ENCODE results near the gene AUTS2. TPM values are rescaled to one million over a fixed set of nuclear protein-coding genes. Genes with fewer than 3 reads are reported as not detected.

AUTS2 gene
- total RNA-seq, 1 experiment from 2014 or later = 256 TPM

DNA sequence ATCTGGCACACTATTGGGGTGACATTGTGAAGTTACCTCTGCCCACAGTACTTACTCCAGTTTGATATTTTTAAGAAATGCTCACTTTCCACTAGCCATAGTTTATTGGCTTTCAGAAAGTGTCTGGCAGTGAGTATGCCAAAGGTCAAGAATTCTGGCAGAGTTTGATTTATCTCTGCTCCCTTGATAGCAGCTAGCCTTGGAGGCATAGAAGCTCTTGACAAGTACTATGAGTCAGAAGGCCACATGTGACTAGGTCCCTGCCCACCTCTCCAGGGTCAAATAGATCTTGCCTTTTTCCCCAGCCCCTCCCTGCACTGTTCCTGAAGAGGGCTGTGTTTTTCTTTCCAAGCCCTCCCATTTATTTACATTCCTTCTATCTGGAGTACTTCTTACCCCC, 202.2 kb downstream of the AUTS2 start:
- H3K27me3 ChIP-seq (ENCODE audit: insufficient read depth, low read length) = no peaks in the 10 kb centered on the region
- peaks cover 15 to 24% of the 10 kb centered on the region in 2 experiments for H3K4me1 Mint-ChIP-seq
- H2BK15ac ChIP-seq (ENCODE audit: low read depth, low read length) = no peak overlapping the region
- no peak overlapping the region for H2BK12ac ChIP-seq (ENCODE audit: insufficient read length, low read depth, low read length)
- H2AK5ac ChIP-seq (ENCODE audit: insufficient read length, low read length) = no peak overlapping the region
- no peaks in the 10 kb centered on the region for H3K4me1 ChIP-seq (ENCODE audit: insufficient read depth, low read length)
- no peak overlapping the region for H3K9ac ChIP-seq (ENCODE audit: extremely low read depth, insufficient read length, low read length)
- H3K36me3 Mint-ChIP-seq (ENCODE audit: insufficient read depth in 1 of 3, low read depth in 3 of 3) = no peaks in the 10 kb centered on the region
- no peaks in the 10 kb centered on the region for H3K79me1 ChIP-seq (ENCODE audit: insufficient read depth, low read depth, low read length, poor library complexity, severe bottlenecking)
- H3K9me3 ChIP-seq (ENCODE audit: control insufficient read depth, low read depth, low read length) = no peaks in the 10 kb centered on the region
- no peak overlapping the region for H2BK120ac ChIP-seq (ENCODE audit: low read depth, low read length, poor library complexity, severe bottlenecking)
- no peak overlapping the region for H2BK5ac ChIP-seq (ENCODE audit: insufficient read length, low read length)
- no peak overlapping the region for H4K8ac ChIP-seq (replicated peaks; ENCODE audit: insufficient read length, low read depth, low read length)
- peak; percentile 43 for DNase-seq
- H3K79me2 ChIP-seq (ENCODE audit: insufficient read depth, low read length) = no peaks in the 10 kb centered on the region
- no peak overlapping the region for H4K5ac ChIP-seq (ENCODE audit: insufficient read length, low read depth, low read length)
- no peak overlapping the region for H2BK20ac ChIP-seq (ENCODE audit: low read depth, low read length, poor library complexity, severe bottlenecking)
- H3K4me3 Mint-ChIP-seq = no peak overlapping the region
- no peak overlapping the region for H4K91ac ChIP-seq (ENCODE audit: insufficient read length, low read depth, low read length)
- no peak overlapping the region for H3K23ac ChIP-seq (ENCODE audit: insufficient read length, low read depth, low read length)
- H2AFZ ChIP-seq (ENCODE audit: low read length) = no peak overlapping the region
- no peaks in the 10 kb centered on the region for H3K23me2 ChIP-seq (ENCODE audit: insufficient read length, low read depth, low read length, poor library complexity, severe bottlenecking)
- TF ChIP-seq, protein P1, sequence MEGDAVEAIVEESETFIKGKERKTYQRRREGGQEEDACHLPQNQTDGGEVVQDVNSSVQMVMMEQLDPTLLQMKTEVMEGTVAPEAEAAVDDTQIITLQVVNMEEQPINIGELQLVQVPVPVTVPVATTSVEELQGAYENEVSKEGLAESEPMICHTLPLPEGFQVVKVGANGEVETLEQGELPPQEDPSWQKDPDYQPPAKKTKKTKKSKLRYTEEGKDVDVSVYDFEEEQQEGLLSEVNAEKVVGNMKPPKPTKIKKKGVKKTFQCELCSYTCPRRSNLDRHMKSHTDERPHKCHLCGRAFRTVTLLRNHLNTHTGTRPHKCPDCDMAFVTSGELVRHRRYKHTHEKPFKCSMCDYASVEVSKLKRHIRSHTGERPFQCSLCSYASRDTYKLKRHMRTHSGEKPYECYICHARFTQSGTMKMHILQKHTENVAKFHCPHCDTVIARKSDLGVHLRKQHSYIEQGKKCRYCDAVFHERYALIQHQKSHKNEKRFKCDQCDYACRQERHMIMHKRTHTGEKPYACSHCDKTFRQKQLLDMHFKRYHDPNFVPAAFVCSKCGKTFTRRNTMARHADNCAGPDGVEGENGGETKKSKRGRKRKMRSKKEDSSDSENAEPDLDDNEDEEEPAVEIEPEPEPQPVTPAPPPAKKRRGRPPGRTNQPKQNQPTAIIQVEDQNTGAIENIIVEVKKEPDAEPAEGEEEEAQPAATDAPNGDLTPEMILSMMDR (conservative IDR thresholded peaks at IDR 0.05) = no peak
- H4K20me1 ChIP-seq (ENCODE audit: control insufficient read depth, insufficient read depth, insufficient read length) = no peaks in the 10 kb centered on the region
- no peak overlapping the region for H3K14ac ChIP-seq (ENCODE audit: insufficient read depth, low read length)
- no peaks in the 10 kb centered on the region for H3K27me3 Mint-ChIP-seq (ENCODE audit: low read depth)
- no peak overlapping the region for H3T11ph ChIP-seq (ENCODE audit: low read length)
- no peak overlapping the region for H3K4me2 ChIP-seq (ENCODE audit: insufficient read depth, insufficient read length, low read length)
- H3K27ac Mint-ChIP-seq = no peak overlapping the region
- no peak overlapping the region for H3K18ac ChIP-seq (ENCODE audit: insufficient read length, low read depth, low read length)
- H3K4ac ChIP-seq (ENCODE audit: low read depth, low read length) = no peak overlapping the region
- H3K56ac ChIP-seq (ENCODE audit: insufficient read length, low read depth, low read length) = no peak overlapping the region
- H3K27ac ChIP-seq (ENCODE audit: insufficient read length, low read depth, low read length) = no peak overlapping the region
- H3K9me3 Mint-ChIP-seq = no peaks in the 10 kb centered on the region

All from H9 (cell line).